Measurements from ENCODE around the gene PNRC1.

The PNRC1 gene

DNA sequence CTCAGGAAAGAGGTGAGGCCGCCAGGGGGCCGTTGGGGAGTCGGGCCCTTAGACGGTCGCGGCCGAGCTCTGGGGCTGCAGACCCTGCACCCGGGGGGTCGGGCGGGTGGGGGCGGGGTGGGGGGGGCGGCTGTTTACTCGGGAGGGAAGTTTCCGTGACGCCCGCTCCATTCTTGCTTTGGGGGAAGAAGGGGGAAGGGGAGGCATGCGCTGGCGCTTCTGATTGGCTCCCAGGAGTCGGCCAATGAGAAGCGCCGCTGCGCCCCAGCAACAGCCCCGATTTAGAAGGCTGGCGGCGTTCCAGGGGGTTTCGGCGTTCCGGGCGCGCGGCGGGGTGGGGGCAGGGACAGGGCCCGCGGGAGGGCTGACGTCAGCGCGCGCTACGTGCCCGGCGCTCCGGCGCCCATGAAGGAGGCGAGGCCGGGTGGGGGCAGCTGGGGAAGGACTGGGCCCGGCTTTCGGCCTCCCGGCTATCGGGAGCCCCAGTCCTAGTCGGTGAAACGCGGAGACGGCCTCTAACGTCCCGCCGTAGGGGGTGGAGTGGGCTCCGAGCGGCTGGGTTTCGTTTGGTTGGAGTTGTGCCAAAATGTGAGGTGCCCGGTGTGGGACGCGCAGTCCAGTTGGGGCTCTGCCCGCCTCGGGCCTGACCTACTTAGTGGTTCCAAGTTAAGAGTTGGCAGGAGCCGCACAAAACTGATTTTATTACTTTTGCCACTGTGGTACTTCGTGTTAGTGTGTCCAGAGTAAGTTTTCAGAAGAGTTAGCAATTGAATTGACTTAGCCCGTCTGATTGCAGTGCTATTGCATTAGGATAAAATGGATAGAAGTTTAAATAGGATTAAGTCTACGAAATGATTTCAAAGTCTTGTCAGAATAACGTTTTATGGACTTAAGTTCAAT, 1.1 kb downstream of the PNRC1 start:
- TF ChIP-seq, protein P1, sequence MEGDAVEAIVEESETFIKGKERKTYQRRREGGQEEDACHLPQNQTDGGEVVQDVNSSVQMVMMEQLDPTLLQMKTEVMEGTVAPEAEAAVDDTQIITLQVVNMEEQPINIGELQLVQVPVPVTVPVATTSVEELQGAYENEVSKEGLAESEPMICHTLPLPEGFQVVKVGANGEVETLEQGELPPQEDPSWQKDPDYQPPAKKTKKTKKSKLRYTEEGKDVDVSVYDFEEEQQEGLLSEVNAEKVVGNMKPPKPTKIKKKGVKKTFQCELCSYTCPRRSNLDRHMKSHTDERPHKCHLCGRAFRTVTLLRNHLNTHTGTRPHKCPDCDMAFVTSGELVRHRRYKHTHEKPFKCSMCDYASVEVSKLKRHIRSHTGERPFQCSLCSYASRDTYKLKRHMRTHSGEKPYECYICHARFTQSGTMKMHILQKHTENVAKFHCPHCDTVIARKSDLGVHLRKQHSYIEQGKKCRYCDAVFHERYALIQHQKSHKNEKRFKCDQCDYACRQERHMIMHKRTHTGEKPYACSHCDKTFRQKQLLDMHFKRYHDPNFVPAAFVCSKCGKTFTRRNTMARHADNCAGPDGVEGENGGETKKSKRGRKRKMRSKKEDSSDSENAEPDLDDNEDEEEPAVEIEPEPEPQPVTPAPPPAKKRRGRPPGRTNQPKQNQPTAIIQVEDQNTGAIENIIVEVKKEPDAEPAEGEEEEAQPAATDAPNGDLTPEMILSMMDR (IDR thresholded peaks at IDR 0.05; ENCODE audit: low read depth, low read length, missing control alignments): peak; percentile 10
- peak overlapping the region; percentile 99 for H3K4me3 ChIP-seq (ENCODE audit: low read depth, low read length)
- peak; percentile 89 for DNase-seq (ENCODE audit: low read depth)

DNA sequence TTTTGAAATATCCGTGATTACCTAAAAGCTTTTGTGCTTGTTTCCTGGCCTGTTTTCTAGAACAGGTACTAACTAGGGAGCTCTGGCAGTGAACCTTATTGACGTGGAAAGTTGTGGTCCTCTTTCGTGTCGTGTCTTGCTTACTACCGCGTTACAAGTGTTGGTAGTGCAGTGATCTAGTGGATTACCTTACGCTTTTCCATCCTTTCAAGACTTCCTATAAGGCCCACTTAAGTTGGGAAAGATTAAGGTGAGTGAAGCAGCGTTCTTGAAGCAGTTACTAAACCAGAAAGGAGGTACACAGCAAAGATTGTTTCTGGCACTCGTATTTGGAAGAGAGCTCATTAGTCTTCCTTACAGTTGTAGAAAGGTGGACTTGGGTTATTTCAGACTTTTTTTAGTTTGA, 1.9 kb downstream of the PNRC1 start:
- peak overlapping the region; percentile 99 for H3K4me3 ChIP-seq (ENCODE audit: low read depth, low read length)
- TF ChIP-seq, protein P1 (IDR thresholded peaks at IDR 0.05; ENCODE audit: low read depth, low read length, missing control alignments): no peak

DNA sequence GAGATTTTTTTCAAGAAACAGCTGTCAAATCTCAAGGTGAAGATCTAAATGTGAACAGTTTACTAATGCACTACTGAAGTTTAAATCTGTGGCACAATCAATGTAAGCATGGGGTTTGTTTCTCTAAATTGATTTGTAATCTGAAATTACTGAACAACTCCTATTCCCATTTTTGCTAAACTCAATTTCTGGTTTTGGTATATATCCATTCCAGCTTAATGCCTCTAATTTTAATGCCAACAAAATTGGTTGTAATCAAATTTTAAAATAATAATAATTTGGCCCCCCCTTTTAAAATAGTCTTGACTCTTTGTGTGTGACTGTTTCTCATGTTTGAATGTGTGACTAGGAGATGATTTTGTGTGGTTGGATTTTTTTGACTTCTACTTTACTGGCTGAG, 4.0 kb downstream of the PNRC1 start:
- no peak for DNase-seq (ENCODE audit: low read depth)
- TF ChIP-seq, protein P1 (IDR thresholded peaks at IDR 0.05; ENCODE audit: low read depth, low read length, missing control alignments): no peak
- H3K4me3 ChIP-seq (ENCODE audit: low read depth, low read length): no peak overlapping the region

More for the DNA sequence above, 1.9 kb downstream of the PNRC1 start:
- no peak for DNase-seq (ENCODE audit: low read depth)

DNA sequence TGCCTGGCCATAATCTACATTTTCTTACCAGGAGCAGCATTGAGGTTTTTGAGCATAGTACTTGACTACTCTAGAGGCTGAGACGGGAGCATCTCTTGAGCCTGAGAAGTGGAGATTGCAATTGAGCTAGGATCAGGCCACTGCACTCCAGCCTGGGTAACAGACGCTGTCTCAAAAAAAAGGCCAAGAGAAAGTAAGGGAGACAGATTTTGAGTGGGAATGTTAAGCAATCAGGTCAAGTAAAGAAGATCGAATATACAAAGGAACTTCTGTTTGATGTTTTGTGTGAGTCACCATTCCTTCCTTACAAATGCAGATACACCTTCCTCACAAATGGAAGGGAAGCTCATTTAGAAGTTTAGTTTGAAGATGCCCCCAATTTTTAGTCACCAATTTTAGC, 4.4 kb downstream of the PNRC1 start:
- TF ChIP-seq, protein P1 (IDR thresholded peaks at IDR 0.05; ENCODE audit: low read depth, low read length, missing control alignments): no peak
- H3K4me3 ChIP-seq (ENCODE audit: low read depth, low read length): no peak overlapping the region
- no peak for DNase-seq (ENCODE audit: low read depth)

DNA sequence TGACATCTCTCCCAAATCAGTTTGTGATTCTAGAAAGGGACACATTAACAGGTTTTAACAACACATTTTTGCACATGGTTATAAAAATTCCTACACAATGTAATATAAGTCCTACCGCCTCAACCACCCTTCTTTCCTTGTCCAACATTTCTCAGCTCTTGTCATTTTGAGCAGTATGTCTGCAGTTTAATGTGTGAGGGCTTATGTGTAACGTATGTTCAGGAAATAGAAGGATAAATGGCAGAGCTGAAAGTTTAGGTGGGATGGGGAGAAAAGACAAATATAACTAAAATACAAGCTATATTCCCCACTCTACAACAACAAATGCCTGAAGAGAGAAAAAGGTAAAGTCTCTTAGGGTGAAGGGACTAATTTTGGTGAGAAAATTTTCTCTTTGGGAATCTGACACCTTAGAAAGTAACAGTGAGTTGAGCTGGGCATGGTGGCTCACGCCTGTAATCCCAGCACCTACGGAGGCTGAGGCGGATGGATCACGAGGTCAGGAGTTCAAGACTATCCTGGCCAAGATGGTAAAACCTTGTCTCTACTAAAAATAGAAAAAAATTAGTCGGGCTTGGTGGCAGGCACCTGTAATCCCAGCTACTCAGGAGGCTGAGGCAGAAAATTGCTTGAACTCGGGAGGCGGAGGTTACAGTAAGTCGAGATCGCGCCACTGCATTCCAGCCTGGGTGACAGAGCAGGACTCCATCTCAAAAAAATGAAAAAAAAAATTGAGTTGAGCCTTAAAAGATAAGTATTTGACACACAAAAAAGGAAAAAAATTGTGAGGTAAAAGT, 5.1 kb downstream of the PNRC1 start:
- TF ChIP-seq, protein P1 (IDR thresholded peaks at IDR 0.05; ENCODE audit: low read depth, low read length, missing control alignments): no peak
- DNase-seq (ENCODE audit: low read depth): no peak
- H3K4me3 ChIP-seq (ENCODE audit: low read depth, low read length): no peak overlapping the region

DNA sequence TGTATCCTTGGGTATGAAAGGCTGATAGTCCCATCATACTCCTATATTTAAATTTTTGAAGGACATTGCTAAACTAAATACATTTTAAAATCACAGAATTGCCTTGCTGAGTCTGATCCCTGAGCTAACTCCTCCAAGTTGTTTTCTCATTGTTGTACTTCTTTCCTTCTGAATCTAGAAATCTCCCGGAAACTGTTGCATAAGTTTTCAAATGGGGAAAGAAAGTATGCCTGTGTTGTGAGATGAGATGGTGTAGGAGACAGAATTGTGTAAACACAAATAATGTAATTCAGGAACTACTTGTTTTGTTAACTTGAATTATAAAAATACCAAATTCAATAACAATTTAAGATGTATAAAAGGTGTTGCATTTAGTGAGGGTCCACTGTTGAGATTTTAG, 7.3 kb downstream of the PNRC1 start:
- TF ChIP-seq, protein P1 (IDR thresholded peaks at IDR 0.05; ENCODE audit: low read depth, low read length, missing control alignments): no peak
- no peak for DNase-seq (ENCODE audit: low read depth)

More for the DNA sequence above, 7.3 kb downstream of the PNRC1 start:
- H3K4me3 ChIP-seq (ENCODE audit: low read depth, low read length): no peak overlapping the region
